ENCODE data around the gene ACOD1.

GRCh38 chr13:76971215-76971614 lies 22.9 kb downstream of the ACOD1 start:
- TF ChIP-seq, protein P1, sequence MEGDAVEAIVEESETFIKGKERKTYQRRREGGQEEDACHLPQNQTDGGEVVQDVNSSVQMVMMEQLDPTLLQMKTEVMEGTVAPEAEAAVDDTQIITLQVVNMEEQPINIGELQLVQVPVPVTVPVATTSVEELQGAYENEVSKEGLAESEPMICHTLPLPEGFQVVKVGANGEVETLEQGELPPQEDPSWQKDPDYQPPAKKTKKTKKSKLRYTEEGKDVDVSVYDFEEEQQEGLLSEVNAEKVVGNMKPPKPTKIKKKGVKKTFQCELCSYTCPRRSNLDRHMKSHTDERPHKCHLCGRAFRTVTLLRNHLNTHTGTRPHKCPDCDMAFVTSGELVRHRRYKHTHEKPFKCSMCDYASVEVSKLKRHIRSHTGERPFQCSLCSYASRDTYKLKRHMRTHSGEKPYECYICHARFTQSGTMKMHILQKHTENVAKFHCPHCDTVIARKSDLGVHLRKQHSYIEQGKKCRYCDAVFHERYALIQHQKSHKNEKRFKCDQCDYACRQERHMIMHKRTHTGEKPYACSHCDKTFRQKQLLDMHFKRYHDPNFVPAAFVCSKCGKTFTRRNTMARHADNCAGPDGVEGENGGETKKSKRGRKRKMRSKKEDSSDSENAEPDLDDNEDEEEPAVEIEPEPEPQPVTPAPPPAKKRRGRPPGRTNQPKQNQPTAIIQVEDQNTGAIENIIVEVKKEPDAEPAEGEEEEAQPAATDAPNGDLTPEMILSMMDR (IDR thresholded peaks at IDR 0.05) = no peak
- TF ChIP-seq POLR2A (IDR thresholded peaks at IDR 0.05) (no peak), EP300 (IDR thresholded peaks at IDR 0.05; ENCODE audit: low read depth) (no peak)
